Testis (tissue), 3 donors: ENCODE data around the gene OLIG2. TPM values are rescaled to one million over a fixed set of nuclear protein-coding genes. Genes with fewer than 3 reads are reported as not detected.

ENCODE experiments used
- DNase-seq: peaks from one replicate; pipeline ENCODE4 v3.0.0-alpha.2; 2019
- H3K27ac ChIP-seq, 2 donors: fragments of 200-600 bp; sonication (generic); one replicate each; pipeline ENCODE4 v1.5.1; 2019
- H3K27me3 ChIP-seq: fragments of 200-600 bp; sonication (generic); one replicate; pipeline ENCODE4 v1.5.1; 2019
- H3K36me3 ChIP-seq: fragments of 200-600 bp; sonication (generic); one replicate; pipeline ENCODE4 v1.5.1; 2017; ENCODE audit warnings: low read depth; ENCODE audit errors: missing control alignments
- H3K4me1 ChIP-seq: fragments of 200-600 bp; sonication (generic); one replicate; pipeline ENCODE4 v1.5.1; 2019
- H3K4me3 ChIP-seq, 2 donors: fragments of 200-600 bp; sonication (generic); one replicate each; pipeline ENCODE4 v1.5.1; 2017 to 2019
- H3K9me3 ChIP-seq: fragments of 200-600 bp; sonication (generic); one replicate; pipeline ENCODE4 v1.5.1; 2017
- CTCF ChIP-seq, 3 experiments: fragments of 450-650 bp in 2 of 3; fragments of 200-600 bp in 1 of 3; sonication (generic) in 1 of 3; IDR thresholded peaks; one replicate each; pipeline ENCODE4 v1.5.1; 2016 to 2019; ENCODE audit warnings: antibody characterized with exemption in 3 of 3, mild to moderate bottlenecking in 2 of 3, moderate library complexity in 1 of 3
- POLR2A ChIP-seq: fragments of 450-650 bp; IDR thresholded peaks from one replicate; pipeline ENCODE4 v1.6.1; 2017; ENCODE audit warnings: antibody characterized with exemption, mild to moderate bottlenecking, moderate library complexity
- WGBS, 2 donors: methylation state at CpG; one replicate each; pipeline ENCODE4 v1.1.5; 2018; 5-methylcytosine and 5-hydroxymethylcytosine counted together
- intact Hi-C: fragments of 100-400 bp; cut with DNase I; formaldehyde crosslinking; loops from one replicate; pipeline ENCODE4 v1.15.1; 2023; ENCODE audit warnings: low total_unique reads
- polyA plus RNA-seq: library from polyadenylated mRNA; stranded (reverse); fragments of 350-450 nt; fragmentation: Illumina TruSeq; extraction: RNeasy Lipid Tissue Mini Kit (QIAGEN cat#74804); gene quantifications from one replicate; pipeline ENCODE4 v1.2.3, GENCODE V29; 2014; ENCODE audit warnings: low read depth, low replicate concordance; ENCODE audit not compliant: insufficient read depth
- total RNA-seq, 2 donors: library from RNA; depleted of rRNA; stranded (reverse); fragments of >200 nt; gene quantifications; one replicate each; pipeline ENCODE4 v1.2.3, GENCODE V29; 2016

Gene OLIG2
- total and polyA plus RNA-seq, 3 donors from 2014 or later, result not detected

- intact Hi-C loops, result no loop called here
- Histone ChIP-seq H3K9me3 (no peaks in the 10 kb centered on the region), H3K36me3 (no peaks in the 10 kb centered on the region), H3K27ac (no peak overlapping the region), H3K4me1 (no peaks in the 10 kb centered on the region), H3K27me3 (no peaks in the 10 kb centered on the region), H3K4me3 (no peak overlapping the region)
- TF ChIP-seq CTCF (IDR thresholded peaks at IDR 0.05) (no peak), POLR2A (no peak)
- no peak for DNase-seq
- WGBS, 2 donors, result 64 to 86% methylated on average over 2 of the region's 2 CpGs
Measured at GRCh38 chr21:33041981-33042380, 16.2 kb downstream of the OLIG2 start.

GRCh38 chr21:33042812-33043211 is 17.1 kb downstream of the OLIG2 start:
- 55 to 73% methylated on average over 4 of the region's 4 CpGs for WGBS, 2 donors
- DNase-seq, result no peak
- intact Hi-C loops, result no loop called here

GRCh38 chr21:33046455-33046854 is 20.7 kb downstream of the OLIG2 start:
- Histone ChIP-seq H3K9me3 (no peaks in the 10 kb centered on the region), H3K4me1 (no peaks in the 10 kb centered on the region), H3K27me3 (no peaks in the 10 kb centered on the region), H3K4me3 (no peak overlapping the region), H3K27ac (no peak overlapping the region), H3K36me3 (no peaks in the 10 kb centered on the region)
- intact Hi-C loops, result no loop called here
- no peak for DNase-seq
- WGBS, 2 donors, result 63 to 66% methylated on average over 8 of the region's 8 CpGs
- TF ChIP-seq CTCF (IDR thresholded peaks at IDR 0.05), result no peak
- no peak for TF ChIP-seq POLR2A

More at GRCh38 chr21:33042812-33043211, 17.1 kb downstream of the OLIG2 start:
- Histone ChIP-seq H3K36me3 (no peaks in the 10 kb centered on the region), H3K4me1 (no peaks in the 10 kb centered on the region), H3K9me3 (no peaks in the 10 kb centered on the region), H3K27ac (no peak overlapping the region), H3K27me3 (no peaks in the 10 kb centered on the region), H3K4me3 (no peak overlapping the region)
- TF ChIP-seq CTCF (IDR thresholded peaks at IDR 0.05) (no peak), POLR2A (no peak)

- WGBS, 2 donors, result 78 to 81% methylated on average over 5 of the region's 5 CpGs
- no peaks in the 10 kb centered on the region for H3K4me1 ChIP-seq
- H3K9me3 ChIP-seq, result no peaks in the 10 kb centered on the region
- no peak for DNase-seq
- no peaks in the 10 kb centered on the region for H3K36me3 ChIP-seq
- TF ChIP-seq CTCF (IDR thresholded peaks at IDR 0.05) (no peak), POLR2A (no peak)
- no peaks in the 10 kb centered on the region for H3K27me3 ChIP-seq
- H3K27ac ChIP-seq, result no peak overlapping the region
- intact Hi-C loops, result no loop called here
- H3K4me3 ChIP-seq, result no peak overlapping the region
Measured at GRCh38 chr21:33047231-33047630, 21.5 kb downstream of the OLIG2 start.

GRCh38 chr21:33051925-33052324 is 26.2 kb downstream of the OLIG2 start:
- H3K9me3 ChIP-seq, result no peaks in the 10 kb centered on the region
- intact Hi-C loops, result no loop called here
- WGBS, 2 donors, result 87 to 91% methylated on average over 16 of the region's 16 CpGs
- TF ChIP-seq POLR2A (no peak), CTCF (IDR thresholded peaks at IDR 0.05) (no peak)
- H3K4me1 ChIP-seq, result no peaks in the 10 kb centered on the region
- no peaks in the 10 kb centered on the region for H3K36me3 ChIP-seq
- H3K4me3 ChIP-seq, result no peak overlapping the region
- DNase-seq, result no peak
- no peaks in the 10 kb centered on the region for H3K27me3 ChIP-seq
- H3K27ac ChIP-seq, result no peak overlapping the region
